Measurements from ENCODE around the gene SAP25. TPM values are rescaled to one million over a fixed set of nuclear protein-coding genes. Genes with fewer than 3 reads are reported as not detected.
A peak's percentile ranks its signal among the peaks of the same experiment; 100 is the strongest.

Gene SAP25
- polyA plus RNA-seq, 2 donors: 1.5 to 3.3 TPM

- Histone ChIP-seq H3K9me3 (ENCODE audit: control insufficient read depth in 2 of 2, insufficient read depth in 1 of 2, low read depth in 1 of 2, low read length in 1 of 2) (no peaks in the 10 kb centered on the region), H3K36me3 (ENCODE audit: control insufficient read depth in 2 of 2, insufficient read depth in 2 of 2, low read length in 1 of 2) (no peaks in the 10 kb centered on the region), H3K4me3 (ENCODE audit: low read depth in 1 of 2, low read length in 2 of 2) (no peak overlapping the region), H3K27ac (ENCODE audit: low read depth in 2 of 2, low read length in 1 of 2) (no peak overlapping the region), H3K4me1 (ENCODE audit: control insufficient read depth in 2 of 2, insufficient read depth in 2 of 2, low read length in 1 of 2) (no peaks in the 10 kb centered on the region), H3K27me3 (ENCODE audit: control insufficient read depth in 1 of 2, insufficient read depth in 2 of 2, low read length in 2 of 2) (no peaks in the 10 kb centered on the region)
- 70 to 71% methylated on average over 18 of the region's 18 CpGs for WGBS, 2 donors
Measured at GRCh38 chr7:100599911-100600729, 26.4 kb upstream of the SAP25 start.

GRCh38 chr7:100598425-100598824, 24.7 kb upstream of the SAP25 start:
- H3K36me3 ChIP-seq (ENCODE audit: control insufficient read depth in 2 of 2, insufficient read depth in 2 of 2, low read length in 1 of 2): no peaks in the 10 kb centered on the region
- no peak overlapping the region for H3K27ac ChIP-seq (ENCODE audit: low read depth in 2 of 2, low read length in 1 of 2)
- H3K27me3 ChIP-seq (ENCODE audit: control insufficient read depth in 1 of 2, insufficient read depth in 2 of 2, low read length in 2 of 2): no peaks in the 10 kb centered on the region
- WGBS, 2 donors: 86 to 90% methylated on average over 4 of the region's 4 CpGs
- peaks cover 0 to 2% of the 10 kb centered on the region in 2 donors for H3K4me1 ChIP-seq (ENCODE audit: control insufficient read depth in 2 of 2, insufficient read depth in 2 of 2, low read length in 1 of 2)
- H3K4me3 ChIP-seq (ENCODE audit: low read depth in 1 of 2, low read length in 2 of 2): no peak overlapping the region
- H3K9me3 ChIP-seq (ENCODE audit: control insufficient read depth in 2 of 2, insufficient read depth in 1 of 2, low read depth in 1 of 2, low read length in 1 of 2): no peaks in the 10 kb centered on the region

DNA sequence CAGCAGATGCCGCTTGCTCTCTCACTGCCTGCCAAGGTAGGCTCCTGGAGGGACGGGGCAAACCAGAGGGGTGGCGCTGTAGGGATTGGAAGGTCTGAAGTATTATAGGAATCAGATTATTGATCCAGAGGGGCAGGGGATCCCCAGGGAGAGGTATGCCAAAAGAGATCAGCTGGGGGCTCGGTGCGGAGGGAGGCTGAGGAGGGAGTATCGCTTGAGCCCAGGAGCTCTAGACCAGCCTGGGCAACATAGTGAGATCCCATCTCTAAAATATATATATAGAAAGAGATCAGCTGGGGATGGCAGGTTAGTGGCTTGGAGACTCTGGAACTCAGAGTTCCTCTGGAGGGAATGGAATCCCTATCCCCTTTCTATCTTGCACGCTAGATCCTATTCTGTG, 21.5 kb upstream of the SAP25 start:
- Histone ChIP-seq H3K4me1 (ENCODE audit: control insufficient read depth in 2 of 2, insufficient read depth in 2 of 2, low read length in 1 of 2) (peaks cover 0 to 2% of the 10 kb centered on the region in 2 donors), H3K27ac (ENCODE audit: low read depth in 2 of 2, low read length in 1 of 2) (no peak overlapping the region), H3K27me3 (ENCODE audit: control insufficient read depth in 1 of 2, insufficient read depth in 2 of 2, low read length in 2 of 2) (no peaks in the 10 kb centered on the region), H3K9me3 (ENCODE audit: control insufficient read depth in 2 of 2, insufficient read depth in 1 of 2, low read depth in 1 of 2, low read length in 1 of 2) (no peaks in the 10 kb centered on the region), H3K4me3 (ENCODE audit: low read depth in 1 of 2, low read length in 2 of 2) (no peak overlapping the region), H3K36me3 (ENCODE audit: control insufficient read depth in 2 of 2, insufficient read depth in 2 of 2, low read length in 1 of 2) (no peaks in the 10 kb centered on the region)
- 95 to 96% methylated on average over 7 of the region's 7 CpGs for WGBS, 2 donors

GRCh38 chr7:100591596-100591995, 17.9 kb upstream of the SAP25 start:
- 92 to 95% methylated on average over 17 of the region's 17 CpGs for WGBS, 2 donors
- Histone ChIP-seq H3K9me3 (ENCODE audit: control insufficient read depth in 2 of 2, insufficient read depth in 1 of 2, low read depth in 1 of 2, low read length in 1 of 2) (no peaks in the 10 kb centered on the region), H3K27ac (ENCODE audit: low read depth in 2 of 2, low read length in 1 of 2) (no peak overlapping the region), H3K4me3 (ENCODE audit: low read depth in 1 of 2, low read length in 2 of 2) (no peak overlapping the region), H3K27me3 (ENCODE audit: control insufficient read depth in 1 of 2, insufficient read depth in 2 of 2, low read length in 2 of 2) (no peaks in the 10 kb centered on the region), H3K36me3 (ENCODE audit: control insufficient read depth in 2 of 2, insufficient read depth in 2 of 2, low read length in 1 of 2) (no peaks in the 10 kb centered on the region), H3K4me1 (ENCODE audit: control insufficient read depth in 2 of 2, insufficient read depth in 2 of 2, low read length in 1 of 2) (peaks cover 0 to 2% of the 10 kb centered on the region in 2 donors)

DNA sequence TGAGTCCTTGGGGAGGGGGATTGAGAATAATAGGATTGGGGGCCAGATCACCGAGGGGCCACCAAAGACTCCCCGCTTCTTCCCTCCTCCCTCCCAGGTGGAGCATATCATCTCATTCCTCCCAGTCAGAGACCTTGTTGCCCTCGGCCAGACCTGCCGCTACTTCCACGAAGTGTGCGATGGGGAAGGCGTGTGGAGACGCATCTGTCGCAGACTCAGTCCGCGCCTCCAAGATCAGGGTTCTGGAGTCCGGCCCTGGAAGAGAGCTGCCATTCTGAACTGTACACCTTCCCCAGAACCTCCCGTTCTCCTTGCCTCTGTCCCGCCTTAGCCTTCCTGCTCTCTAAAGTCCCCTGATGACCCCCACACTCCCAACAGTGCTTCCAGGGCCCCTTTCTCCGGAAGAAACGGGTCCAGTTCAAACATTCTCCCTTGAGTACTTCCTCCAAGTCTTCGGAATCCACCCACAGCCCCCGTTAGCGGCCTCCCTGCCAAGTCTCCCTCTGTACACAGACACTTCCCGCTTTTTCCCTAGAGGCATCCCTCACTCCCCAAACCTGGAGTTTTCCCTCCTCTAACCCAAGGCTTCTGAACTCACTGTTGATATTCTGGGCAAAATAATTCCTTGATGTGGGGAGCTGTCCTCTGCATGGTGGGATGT, 16.5 kb upstream of the SAP25 start:
- 24 to 28% methylated on average over 20 of the region's 20 CpGs for WGBS, 2 donors
- peaks cover 0 to 3% of the 10 kb centered on the region in 2 donors for H3K4me1 ChIP-seq (ENCODE audit: control insufficient read depth in 2 of 2, insufficient read depth in 2 of 2, low read length in 1 of 2)
- H3K27me3 ChIP-seq (ENCODE audit: control insufficient read depth in 1 of 2, insufficient read depth in 2 of 2, low read length in 2 of 2): no peaks in the 10 kb centered on the region
- no peaks in the 10 kb centered on the region for H3K36me3 ChIP-seq (ENCODE audit: control insufficient read depth in 2 of 2, insufficient read depth in 2 of 2, low read length in 1 of 2)
- H3K4me3 ChIP-seq (ENCODE audit: low read depth in 1 of 2, low read length in 2 of 2): no peak overlapping the region
- H3K27ac ChIP-seq (ENCODE audit: low read depth in 2 of 2, low read length in 1 of 2): peak overlapping the region in 1 of 2 donors; percentile 2
- no peaks in the 10 kb centered on the region for H3K9me3 ChIP-seq (ENCODE audit: control insufficient read depth in 2 of 2, insufficient read depth in 1 of 2, low read depth in 1 of 2, low read length in 1 of 2)

- Histone ChIP-seq H3K4me3 (ENCODE audit: low read depth in 1 of 2, low read length in 2 of 2) (no peak overlapping the region), H3K27me3 (ENCODE audit: control insufficient read depth in 1 of 2, insufficient read depth in 2 of 2, low read length in 2 of 2) (no peaks in the 10 kb centered on the region), H3K4me1 (ENCODE audit: control insufficient read depth in 2 of 2, insufficient read depth in 2 of 2, low read length in 1 of 2) (peaks cover 0 to 10% of the 10 kb centered on the region in 2 donors), H3K36me3 (ENCODE audit: control insufficient read depth in 2 of 2, insufficient read depth in 2 of 2, low read length in 1 of 2) (no peaks in the 10 kb centered on the region), H3K9me3 (ENCODE audit: control insufficient read depth in 2 of 2, insufficient read depth in 1 of 2, low read depth in 1 of 2, low read length in 1 of 2) (no peaks in the 10 kb centered on the region), H3K27ac (ENCODE audit: low read depth in 2 of 2, low read length in 1 of 2) (no peak overlapping the region)
- WGBS, 2 donors: 50 to 56% methylated on average over 7 of the region's 7 CpGs
Measured at GRCh38 chr7:100589341-100589947, 15.7 kb upstream of the SAP25 start.

GRCh38 chr7:100588438-100588837, 14.7 kb upstream of the SAP25 start:
- no peaks in the 10 kb centered on the region for H3K27me3 ChIP-seq (ENCODE audit: control insufficient read depth in 1 of 2, insufficient read depth in 2 of 2, low read length in 2 of 2)
- no peaks in the 10 kb centered on the region for H3K9me3 ChIP-seq (ENCODE audit: control insufficient read depth in 2 of 2, insufficient read depth in 1 of 2, low read depth in 1 of 2, low read length in 1 of 2)
- H3K4me3 ChIP-seq (ENCODE audit: low read depth in 1 of 2, low read length in 2 of 2): no peak overlapping the region
- 68 to 83% methylated on average over 1 of the region's 1 CpG for WGBS, 2 donors
- peaks cover 0 to 2% of the 10 kb centered on the region in 2 donors for H3K36me3 ChIP-seq (ENCODE audit: control insufficient read depth in 2 of 2, insufficient read depth in 2 of 2, low read length in 1 of 2)
- no peak overlapping the region for H3K27ac ChIP-seq (ENCODE audit: low read depth in 2 of 2, low read length in 1 of 2)
- peaks cover 4 to 15% of the 10 kb centered on the region in 2 donors for H3K4me1 ChIP-seq (ENCODE audit: control insufficient read depth in 2 of 2, insufficient read depth in 2 of 2, low read length in 1 of 2)

DNA sequence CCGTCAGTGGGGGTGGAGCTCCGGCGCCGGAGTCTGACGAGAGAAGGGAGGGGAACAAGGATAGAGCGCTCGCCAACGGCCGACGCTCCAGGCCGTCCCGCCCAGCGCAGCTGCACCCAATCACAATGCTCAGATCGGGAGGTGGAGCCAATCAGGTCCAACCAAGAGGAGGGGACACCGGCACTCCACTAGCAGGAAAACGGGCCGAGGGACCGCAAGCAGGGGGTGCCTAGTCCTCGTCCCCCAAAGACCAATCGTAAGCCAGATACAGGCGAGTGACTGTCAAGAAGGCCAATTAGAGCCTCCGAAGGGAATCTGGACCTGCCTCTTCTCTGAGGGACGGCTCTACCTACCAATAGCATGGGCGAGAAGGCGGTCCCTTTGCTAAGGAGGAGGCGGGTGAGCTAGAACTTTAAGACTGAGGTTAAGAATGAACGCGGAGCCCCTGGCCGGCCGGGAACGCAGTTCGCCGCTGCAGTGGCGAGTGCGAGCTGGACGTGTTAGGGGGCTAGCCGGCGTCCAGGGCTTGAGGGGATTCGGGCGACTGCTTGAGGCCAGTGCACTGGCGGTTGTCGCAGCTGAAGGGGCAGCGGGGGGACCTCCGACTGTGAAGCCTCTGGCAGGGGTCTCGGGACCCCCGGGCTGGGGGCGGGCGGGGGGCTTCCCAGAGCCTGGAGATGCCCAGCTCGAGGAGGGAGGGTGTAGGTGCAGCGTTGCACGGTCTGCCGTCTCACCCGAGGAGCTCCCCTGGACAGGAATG, 12.7 kb upstream of the SAP25 start, which contains the start of gene FBXO24:
Gene FBXO24 (plus strand): TSS at position 63 of the 760 bp plus-strand sequence. CDS start 298 bp downstream, at position 361.
- Histone ChIP-seq H3K36me3 (ENCODE audit: control insufficient read depth in 2 of 2, insufficient read depth in 2 of 2, low read length in 1 of 2) (peaks cover 0 to 11% of the 10 kb centered on the region in 2 donors), H3K27ac (ENCODE audit: low read depth in 2 of 2, low read length in 1 of 2) (peak within 1 kb of the TSS; percentile 99), H3K4me1 (ENCODE audit: control insufficient read depth in 2 of 2, insufficient read depth in 2 of 2, low read length in 1 of 2) (peaks cover 14 to 32% of the 10 kb centered on the region in 2 donors), H3K27me3 (ENCODE audit: control insufficient read depth in 1 of 2, insufficient read depth in 2 of 2, low read length in 2 of 2) (no peaks in the 10 kb centered on the region), H3K4me3 (ENCODE audit: low read depth in 1 of 2, low read length in 2 of 2) (peak within 1 kb of the TSS; percentile 77 to 78), H3K9me3 (ENCODE audit: control insufficient read depth in 2 of 2, insufficient read depth in 1 of 2, low read depth in 1 of 2, low read length in 1 of 2) (no peaks in the 10 kb centered on the region)
- WGBS, 2 donors: 0% methylated on average over 52 to 53 of the region's 53 CpGs

All from esophagus (tissue), 2 donors.